ENCODE data around the gene KRTAP5-5.
"Not testable (repeated sequence)": the region's sequence is repeated elsewhere in the genome, so short reads cannot be mapped to it uniquely, and the experiment has no call there.

- TF ChIP-seq FOXA1 (IDR thresholded peaks at IDR 0.05); CTCF (IDR thresholded peaks at IDR 0.05; ENCODE audit: low read depth, low read length, missing input control): not testable (repeated sequence)
These were observed 22.3 kb upstream of the KRTAP5-5 start for GRCh38 chr11:1607156-1607845.
